Osteoblast (primary cell): ENCODE data around the gene ACE. TPM values are rescaled to one million over a fixed set of nuclear protein-coding genes. Genes with fewer than 3 reads are reported as not detected.

ENCODE experiments used
- DNase-seq: peaks from one replicate; pipeline ENCODE4 v3.0.0; 2011; ENCODE audit warnings: low spot score, mixed read lengths; ENCODE audit not compliant: insufficient read length; ENCODE audit errors: missing footprints
- H2AFZ ChIP-seq: 2 replicates; pipeline ENCODE4 v1.6.0; 2011; ENCODE audit warnings: mild to moderate bottlenecking, low read length
- H3K27ac ChIP-seq: 2 replicates; pipeline ENCODE4 v1.5.1; 2011; ENCODE audit warnings: mild to moderate bottlenecking, low read depth, low read length, moderate library complexity
- H3K27me3 ChIP-seq: 2 replicates; pipeline ENCODE4 v1.6.0; 2012; ENCODE audit warnings: mild to moderate bottlenecking, control low read depth, inconsistent platforms, low read length, moderate library complexity; ENCODE audit not compliant: insufficient read depth
- H3K36me3 ChIP-seq: 2 replicates; pipeline ENCODE4 v1.5.1; 2011; ENCODE audit warnings: mild to moderate bottlenecking, low read length, control low read depth, moderate library complexity; ENCODE audit not compliant: insufficient read depth
- H3K4me1 ChIP-seq: 2 replicates; pipeline ENCODE4 v1.5.1; 2011; ENCODE audit warnings: mild to moderate bottlenecking, low read length, control low read depth, moderate library complexity; ENCODE audit not compliant: insufficient read depth
- H3K4me2 ChIP-seq: 2 replicates; pipeline ENCODE4 v1.6.0; 2011; ENCODE audit warnings: mild to moderate bottlenecking, low read length; ENCODE audit not compliant: insufficient read depth
- H3K4me3 ChIP-seq: fragments of 200-600 bp; sonication (generic); 3 replicates; pipeline ENCODE4 v1.5.1; 2012; ENCODE audit warnings: mild to moderate bottlenecking, low read length, inconsistent platforms; ENCODE audit not compliant: insufficient read depth
- H3K79me2 ChIP-seq: 2 replicates; pipeline ENCODE4 v1.6.0; 2012; ENCODE audit warnings: mild to moderate bottlenecking, low read length, control low read depth, inconsistent platforms; ENCODE audit not compliant: insufficient read depth
- H3K9me3 ChIP-seq: 2 replicates; pipeline ENCODE4 v1.5.1; 2011; ENCODE audit warnings: low read depth, low read length, control low read depth
- H4K20me1 ChIP-seq: 2 replicates; pipeline ENCODE4 v1.6.0; 2012; ENCODE audit warnings: mild to moderate bottlenecking, low read length, control low read depth; ENCODE audit not compliant: insufficient read depth
- CTCF ChIP-seq: IDR thresholded peaks from 2 replicates; pipeline ENCODE4 v1.5.1; 2011; ENCODE audit warnings: mild to moderate bottlenecking, low read depth, low read length, moderate library complexity; ENCODE audit errors: extremely low read depth
- total RNA-seq: library from RNA; depleted of rRNA; stranded (reverse); fragments of >200 nt; gene quantifications from 2 replicates; pipeline ENCODE4 v1.2.3, GENCODE V29; 2012

The ACE gene
- total RNA-seq, 1 donor, result 10.1 TPM

GRCh38 chr17:63529711-63530556, 53.1 kb downstream of the ACE start:
- Histone ChIP-seq H2AFZ (no peak overlapping the region), H3K4me2 (no peak overlapping the region), H3K79me2 (no peaks in the 10 kb centered on the region), H3K36me3 (no peaks in the 10 kb centered on the region), H3K4me1 (no peaks in the 10 kb centered on the region), H3K9me3 (no peaks in the 10 kb centered on the region), H3K4me3 (no peak overlapping the region), H4K20me1 (no peaks in the 10 kb centered on the region), H3K27ac (no peak overlapping the region), H3K27me3 (peaks cover 21% of the 10 kb centered on the region)
- DNase-seq, result peak; percentile 81
- no peak for TF ChIP-seq CTCF

GRCh38 chr17:63530557-63531021, 53.7 kb downstream of the ACE start:
- no peak overlapping the region for H3K27ac ChIP-seq
- no peaks in the 10 kb centered on the region for H3K4me1 ChIP-seq

GRCh38 chr17:63531022-63531965, 54.4 kb downstream of the ACE start:
- H3K9me3 ChIP-seq, result no peaks in the 10 kb centered on the region
- no peaks in the 10 kb centered on the region for H4K20me1 ChIP-seq
- peaks cover 12% of the 10 kb centered on the region for H3K27me3 ChIP-seq
- TF ChIP-seq CTCF, result no peak
- H3K4me3 ChIP-seq, result no peak overlapping the region
- no peaks in the 10 kb centered on the region for H3K4me1 ChIP-seq
- H3K79me2 ChIP-seq, result no peaks in the 10 kb centered on the region
- no peaks in the 10 kb centered on the region for H3K36me3 ChIP-seq
- no peak overlapping the region for H3K27ac ChIP-seq
- no peak overlapping the region for H3K4me2 ChIP-seq
- peak; percentile 84 for DNase-seq
- no peak overlapping the region for H2AFZ ChIP-seq

More at GRCh38 chr17:63530557-63531021, 53.7 kb downstream of the ACE start:
- Histone ChIP-seq H3K4me2 (no peak overlapping the region), H3K36me3 (no peaks in the 10 kb centered on the region), H2AFZ (no peak overlapping the region), H4K20me1 (no peaks in the 10 kb centered on the region), H3K79me2 (no peaks in the 10 kb centered on the region), H3K4me3 (no peak overlapping the region), H3K27me3 (peaks cover 16% of the 10 kb centered on the region), H3K9me3 (no peaks in the 10 kb centered on the region)
- peak; percentile 83 for DNase-seq
- no peak for TF ChIP-seq CTCF
